Fibroblast of the aortic adventitia (primary cell): ENCODE measurements around the gene MAGEB16. TPM values are rescaled to one million over a fixed set of nuclear protein-coding genes. Genes with fewer than 3 reads are reported as not detected.

Experiments used
- DNase-seq: peaks from one replicate; pipeline ENCODE4 v3.0.0-alpha.2; 2010; ENCODE audit warnings: low read depth
- H3K4me3 ChIP-seq: 2 replicates; pipeline ENCODE4 v1.5.1; 2011; ENCODE audit warnings: low read depth, mild to moderate bottlenecking, control low read depth, low read length, moderate library complexity
- CTCF ChIP-seq: IDR thresholded peaks from 2 replicates; pipeline ENCODE4 v1.5.1; 2011; ENCODE audit warnings: mild to moderate bottlenecking, low read length, control low read depth, inconsistent platforms; ENCODE audit not compliant: insufficient read depth
- total RNA-seq: library from RNA; depleted of rRNA; stranded (reverse); fragments of >200 nt; gene quantifications from 2 replicates; pipeline ENCODE4 v1.2.3, GENCODE V29; 2012; ENCODE audit warnings: low replicate concordance

The MAGEB16 gene
- not detected in 2 replicates for total RNA-seq

GRCh38 chrX:35798042-35798441, at the start of gene MAGEB16:
TSS of gene MAGEB16 (plus strand) at chrX:35798342. CDS start at chrX:35802197, 3,855 bp downstream.
- H3K4me3 ChIP-seq, result no peak within 1 kb of the TSS
- TF ChIP-seq CTCF, result no peak
- no peak for DNase-seq

GRCh38 chrX:35773958-35774564, 24.1 kb upstream of the MAGEB16 start:
- no peak overlapping the region for H3K4me3 ChIP-seq
- no peak for DNase-seq
- TF ChIP-seq CTCF, result no peak

DNA sequence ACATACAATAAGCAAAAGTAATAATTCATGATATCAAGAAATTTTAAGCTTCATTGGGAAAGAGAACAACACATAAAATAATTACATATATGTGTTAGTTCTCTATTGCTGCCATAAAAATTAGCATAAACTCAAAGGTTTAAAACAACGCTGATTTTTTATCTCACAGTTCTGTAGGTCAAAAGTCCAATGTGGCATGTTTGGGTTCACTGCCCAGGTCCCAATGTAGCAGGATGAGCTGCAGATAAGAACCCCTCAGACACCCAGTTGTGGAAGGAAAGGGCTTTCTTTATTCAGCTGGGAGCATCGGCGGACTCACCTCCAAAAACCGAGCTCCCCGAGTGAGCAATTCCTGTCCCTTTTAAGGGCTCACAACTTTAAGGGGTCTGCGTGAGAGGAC, 13.1 kb upstream of the MAGEB16 start:
- no peak overlapping the region for H3K4me3 ChIP-seq
- TF ChIP-seq CTCF, result no peak
- DNase-seq, result no peak

DNA sequence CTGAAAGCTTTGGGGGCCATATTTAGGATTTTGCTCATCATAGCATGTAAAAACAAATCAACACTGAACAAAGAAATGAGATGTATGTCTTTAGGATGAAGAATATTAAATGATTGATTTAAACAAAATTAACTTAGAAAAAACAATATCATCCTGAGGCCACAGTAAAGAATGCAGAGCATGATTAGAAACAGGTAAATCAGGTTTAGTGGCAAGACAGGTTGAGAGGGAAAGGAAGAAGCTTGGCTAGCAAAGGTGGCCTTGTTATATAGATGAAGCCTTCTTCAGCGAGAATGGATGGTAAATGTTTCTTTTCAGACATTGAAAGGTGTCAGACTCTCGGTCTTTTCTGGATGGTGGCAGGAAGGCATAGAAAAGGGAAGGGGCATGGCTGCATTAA, 11.9 kb upstream of the MAGEB16 start:
- no peak for DNase-seq
- no peak for TF ChIP-seq CTCF

GRCh38 chrX:35787867-35788266, 10.3 kb upstream of the MAGEB16 start:
- TF ChIP-seq CTCF, result no peak
- no peak for DNase-seq
- H3K4me3 ChIP-seq, result no peak overlapping the region

More for the DNA sequence above, 11.9 kb upstream of the MAGEB16 start:
- no peak overlapping the region for H3K4me3 ChIP-seq

- no peak for TF ChIP-seq CTCF
These were observed 2.3 kb downstream of the MAGEB16 start for GRCh38 chrX:35800474-35800873.

GRCh38 chrX:35809781-35810180, 11.6 kb downstream of the MAGEB16 start:
- H3K4me3 ChIP-seq, result no peak overlapping the region
- TF ChIP-seq CTCF, result no peak
- DNase-seq, result no peak

More at GRCh38 chrX:35800474-35800873, 2.3 kb downstream of the MAGEB16 start:
- no peak for DNase-seq
- no peak overlapping the region for H3K4me3 ChIP-seq
